ENCODE measurements around the gene PTGFRN. TPM values are rescaled to one million over a fixed set of nuclear protein-coding genes. Genes with fewer than 3 reads are reported as not detected.

PTGFRN gene
- total RNA-seq, 1 donor from 2014 or later: 93.6 TPM

- DNase-seq (ENCODE audit: low spot score): no peak
Observed at GRCh38 chr1:117033772-117034171, 124.1 kb downstream of the PTGFRN start.

GRCh38 chr1:117034791-117035290 lies 125.1 kb downstream of the PTGFRN start:
- no peak for DNase-seq (ENCODE audit: low spot score)

- DNase-seq (ENCODE audit: low spot score): no peak
Observed at GRCh38 chr1:117036018-117036461, 126.3 kb downstream of the PTGFRN start.

- no peak for DNase-seq (ENCODE audit: low spot score)
Observed at GRCh38 chr1:117037802-117038201, 128.1 kb downstream of the PTGFRN start.

GRCh38 chr1:117038236-117038635 lies 128.5 kb downstream of the PTGFRN start:
- DNase-seq (ENCODE audit: low spot score): no peak

Other genes starting within 250 kb of the PTGFRN start
- 21.6 TPM for gene IGSF3, start 242.2 kb upstream of the PTGFRN start, total RNA-seq
- 12.5 TPM for gene CD2, start 155.5 kb upstream of the PTGFRN start, total RNA-seq
- gene CD101, start 91.8 kb downstream of the PTGFRN start, total RNA-seq: 2.8 TPM
- gene TTF2, start 150.4 kb downstream of the PTGFRN start, total RNA-seq: 16.6 TPM
- gene TRIM45, start 211.8 kb downstream of the PTGFRN start, total RNA-seq: 7.2 TPM

Measured in mucosa of gallbladder (tissue), 1 donor.